ENCODE measurements around the gene CACNG6. TPM values are rescaled to one million over a fixed set of nuclear protein-coding genes. Genes with fewer than 3 reads are reported as not detected.

CACNG6 gene
- total and polyA plus RNA-seq, 10 of the 15 experiments (the other 5 are each of a cell fraction or from before 2014, with no cell fraction given): 0.07 TPM; not detected in 9

DNA sequence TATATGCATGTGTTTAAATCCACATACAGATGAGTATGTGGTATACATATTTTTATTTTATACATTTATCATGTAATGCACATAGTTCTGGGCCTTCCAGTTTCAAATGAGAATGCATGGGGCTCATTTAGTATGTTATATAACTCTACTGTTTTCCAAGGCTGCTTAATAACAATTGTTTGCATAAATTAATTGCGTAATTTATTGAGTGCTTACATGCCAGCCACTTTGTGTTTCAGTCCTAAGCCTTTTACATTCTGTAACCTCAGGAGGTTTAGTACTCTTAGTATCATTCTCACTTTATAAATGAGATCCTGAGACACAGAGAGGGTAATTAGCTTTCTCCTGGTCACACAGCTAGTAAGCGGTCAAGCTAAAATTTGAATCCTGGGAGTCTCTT, 45.4 kb upstream of the CACNG6 start:
- ChIA-PET SMC1A (ENCODE audit: uncharacterized antibody, unreplicated experiment) (no interaction called here), CTCF (no interaction called here), RAD21 (ENCODE audit: unreplicated experiment) (no interaction called here), POLR2A (no interaction called here)
- H3K4me3 ChIP-seq: no peak overlapping the region
- DNase-seq (ENCODE audit: low read depth, low spot score) (no peak), ATAC-seq (no peak), FAIRE-seq (no peak)
- BruUV-seq (replicated peaks): no TSS peak
- no peak overlapping the region for H3K9ac ChIP-seq (ENCODE audit: control insufficient read depth, insufficient read depth, low read length)
- H3K4me1 ChIP-seq (ENCODE audit: control insufficient read depth, insufficient read depth, low read length): no peaks in the 10 kb centered on the region
- H3K79me2 ChIP-seq (ENCODE audit: control insufficient read depth, insufficient read depth, low read length): no peaks in the 10 kb centered on the region
- in situ Hi-C loops (cut with MboI) (no loop called here), intact Hi-C loops (cut with micrococcal nuclease; ENCODE audit: unreplicated experiment) (no loop called here)
- no peak overlapping the region for H2AFZ ChIP-seq (ENCODE audit: control insufficient read depth, low read depth, low read length)
- TF ChIP-seq SIN3A (IDR thresholded peaks at IDR 0.05; ENCODE audit: low read depth, low read length) (no peak), RAD21 (IDR thresholded peaks at IDR 0.05; ENCODE audit: insufficient read depth, low read depth, low read length) (no peak), CUX1 (IDR thresholded peaks at IDR 0.05; ENCODE audit: insufficient replicate concordance, low read depth, low read length) (no peak), SMARCA5 (IDR thresholded peaks at IDR 0.05) (no peak), MYB (IDR thresholded peaks at IDR 0.05; ENCODE audit: borderline replicate concordance, low read depth, low read length) (no peak), SPI1 (IDR thresholded peaks at IDR 0.05; ENCODE audit: borderline replicate concordance, insufficient read depth, low read depth, low read length) (no peak), YY1 (IDR thresholded peaks at IDR 0.05; ENCODE audit: low read depth, low read length) (no peak), WRNIP1 (IDR thresholded peaks at IDR 0.05; ENCODE audit: borderline replicate concordance, low read depth, low read length) (no peak), MYC (IDR thresholded peaks at IDR 0.05; ENCODE audit: insufficient read depth, insufficient read length, insufficient replicate concordance, low read length, severe bottlenecking) (no peak), MAX (IDR thresholded peaks at IDR 0.05; ENCODE audit: low read depth, low read length) (no peak), SUZ12 (IDR thresholded peaks at IDR 0.05; ENCODE audit: unreplicated experiment) (no peak)
- no peaks in the 10 kb centered on the region for H4K20me1 ChIP-seq (ENCODE audit: control insufficient read depth, insufficient read depth)
- 72% methylated on average over 2 of the region's 2 CpGs for WGBS (ENCODE audit: insufficient coverage, insufficient replicate concordance, low lambda C conversion rate, missing lambda C conversion rate)
- H3K4me2 ChIP-seq (ENCODE audit: control insufficient read depth, insufficient read depth): no peak overlapping the region
- H3K36me3 ChIP-seq (ENCODE audit: control insufficient read depth in 2 of 2, insufficient read depth in 2 of 2, low read length in 1 of 2): no peaks in the 10 kb centered on the region
- H3K9me3 ChIP-seq (replicated peaks; ENCODE audit: control insufficient read depth, insufficient read depth, low read length): no peaks in the 10 kb centered on the region; the same call in 2 of the 3 replicates
- H3K27me3 ChIP-seq (replicated peaks in 1 of 2; ENCODE audit: control insufficient read depth in 2 of 2, insufficient read depth in 2 of 2, low read length in 1 of 2): no peaks in the 10 kb centered on the region
- no peak overlapping the region for H3K27ac ChIP-seq (ENCODE audit: control insufficient read depth, insufficient read depth)
